GM19328 (cell line): ENCODE data around the gene LPGAT1.

Experiments
- ATAC-seq: cut with Tn5 transposase; IDR thresholded peaks from one replicate; pipeline ENCODE4 v1.9.1; 2021; ENCODE audit warnings: mild to moderate bottlenecking, moderate library complexity; ENCODE audit not compliant: unreplicated experiment

Gene LPGAT1

GRCh38 chr1:211828584-211829342, 1.8 kb downstream of the LPGAT1 start:
- no peak for ATAC-seq

- no peak for ATAC-seq
These were observed 3.5 kb downstream of the LPGAT1 start for GRCh38 chr1:211827051-211827450.

GRCh38 chr1:211825980-211826379, 4.6 kb downstream of the LPGAT1 start:
- ATAC-seq = no peak

GRCh38 chr1:211822677-211823407, 7.7 kb downstream of the LPGAT1 start:
- no peak for ATAC-seq

- no peak for ATAC-seq
These were observed 14.0 kb downstream of the LPGAT1 start for GRCh38 chr1:211816586-211816985.

GRCh38 chr1:211814313-211814712, 16.2 kb downstream of the LPGAT1 start:
- no peak for ATAC-seq

GRCh38 chr1:211813590-211813989, 17.0 kb downstream of the LPGAT1 start:
- no peak for ATAC-seq

- ATAC-seq = no peak
These were observed 18.0 kb downstream of the LPGAT1 start for GRCh38 chr1:211812584-211812983.

GRCh38 chr1:211811848-211812247, 18.7 kb downstream of the LPGAT1 start:
- ATAC-seq = no peak

- ATAC-seq = no peak
These were observed 19.4 kb downstream of the LPGAT1 start for GRCh38 chr1:211811126-211811525.

- ATAC-seq = no peak
These were observed 22.1 kb downstream of the LPGAT1 start for GRCh38 chr1:211808475-211808874.

- no peak for ATAC-seq
These were observed 25.6 kb downstream of the LPGAT1 start for GRCh38 chr1:211804915-211805314.

GRCh38 chr1:211800925-211801607, 29.5 kb downstream of the LPGAT1 start:
- no peak for ATAC-seq

GRCh38 chr1:211797994-211798393, 32.6 kb downstream of the LPGAT1 start:
- no peak for ATAC-seq

GRCh38 chr1:211791979-211792378, 38.6 kb downstream of the LPGAT1 start:
- ATAC-seq = no peak

GRCh38 chr1:211789641-211790464, 40.7 kb downstream of the LPGAT1 start:
- no peak for ATAC-seq

- ATAC-seq = no peak
These were observed 41.9 kb downstream of the LPGAT1 start for GRCh38 chr1:211788626-211789025.

- no peak for ATAC-seq
These were observed 46.7 kb downstream of the LPGAT1 start for GRCh38 chr1:211783897-211784296.

GRCh38 chr1:211783266-211783665, 47.3 kb downstream of the LPGAT1 start:
- no peak for ATAC-seq

GRCh38 chr1:211781260-211781659, 49.3 kb downstream of the LPGAT1 start:
- ATAC-seq = no peak

- ATAC-seq = no peak
These were observed 55.4 kb downstream of the LPGAT1 start for GRCh38 chr1:211775170-211775569.
